ENCODE measurements around the gene HNRNPDL.
"Not testable (repeated sequence)": the region's sequence is repeated elsewhere in the genome, so short reads cannot be mapped to it uniquely, and the experiment has no call there.

Gene HNRNPDL

GRCh38 chr4:82430193-82430963, at the start of gene HNRNPDL, which contains the start of gene ENOPH1:
Gene HNRNPDL (minus strand): TSS chr4:82430462. CDS start chr4:82429690, 772 bp downstream.
Gene ENOPH1 (plus strand): TSS chr4:82430590. CDS start chr4:82430830, 240 bp downstream.
- peak; percentile 99 for DNase-seq

- no peak for DNase-seq
These were observed 49.3 kb upstream of the HNRNPDL start for GRCh38 chr4:82479562-82479961.

DNA sequence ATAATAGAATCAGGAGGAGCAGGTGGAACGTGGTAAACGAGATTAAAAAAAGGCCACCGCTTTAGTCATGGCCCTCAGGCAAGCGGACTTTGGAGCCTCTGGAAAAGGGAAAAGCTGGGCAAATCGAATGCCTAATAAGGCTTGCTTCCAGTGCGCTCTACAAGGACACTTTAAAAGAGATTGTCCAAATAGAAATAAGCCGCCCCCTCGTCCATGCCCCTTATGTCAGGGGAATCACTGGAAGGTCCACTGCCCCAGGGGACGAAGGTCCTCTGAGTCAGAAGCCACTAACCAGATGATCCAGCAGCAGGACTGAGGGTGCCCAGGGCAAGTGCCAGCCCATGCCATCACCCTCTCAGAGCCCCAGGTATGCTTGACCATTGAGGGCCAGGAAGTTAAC, 47.2 kb upstream of the HNRNPDL start:
- DNase-seq, result not testable (repeated sequence)

- not testable (repeated sequence) for DNase-seq
These were observed 45.7 kb upstream of the HNRNPDL start for GRCh38 chr4:82475931-82476330.

- DNase-seq, result no peak
These were observed 43.4 kb upstream of the HNRNPDL start for GRCh38 chr4:82473621-82474164.

DNA sequence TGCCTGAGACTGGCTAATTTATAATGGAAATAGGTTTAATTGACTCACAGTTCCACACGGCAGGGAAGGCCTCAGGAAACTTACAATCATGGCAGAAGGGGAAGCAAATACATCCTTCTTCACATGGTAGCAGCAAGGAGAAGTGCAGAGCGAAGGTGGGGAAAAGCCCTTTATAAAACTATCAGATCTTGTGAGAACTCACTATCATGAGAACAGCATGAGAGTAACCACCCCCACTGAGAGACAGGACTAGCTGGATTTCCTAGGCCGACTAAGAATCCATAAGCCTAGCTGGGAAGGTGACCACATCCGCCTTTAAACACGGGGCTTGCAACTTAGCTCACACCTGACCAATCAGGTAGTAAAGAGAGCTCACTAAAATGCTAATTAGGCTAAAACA, 42.8 kb upstream of the HNRNPDL start:
- not testable (repeated sequence) for DNase-seq

GRCh38 chr4:82469791-82470345, 39.6 kb upstream of the HNRNPDL start:
- peak; percentile 17 for DNase-seq

- peak; percentile 25 for DNase-seq
These were observed 37.2 kb upstream of the HNRNPDL start for GRCh38 chr4:82467471-82467870.

DNA sequence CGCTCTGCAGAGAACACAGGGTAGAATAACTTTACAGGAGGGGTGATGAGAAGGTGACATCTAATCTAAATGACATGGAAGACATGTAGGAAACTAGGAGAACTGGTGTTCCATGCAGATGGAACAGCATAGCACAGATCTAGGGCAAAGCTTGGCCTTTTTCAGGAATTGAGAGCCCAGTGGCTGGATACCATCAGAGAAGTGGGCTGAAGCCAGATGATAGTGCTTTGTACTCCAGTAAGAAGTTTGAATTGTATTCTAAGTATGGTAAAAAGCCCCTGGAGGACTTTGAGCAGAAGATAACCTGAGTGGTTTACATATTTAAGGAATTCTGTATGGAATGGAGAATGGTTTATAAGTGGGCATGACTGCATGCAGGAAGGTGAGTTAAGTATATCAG, 33.0 kb upstream of the HNRNPDL start:
- DNase-seq, result no peak

DNA sequence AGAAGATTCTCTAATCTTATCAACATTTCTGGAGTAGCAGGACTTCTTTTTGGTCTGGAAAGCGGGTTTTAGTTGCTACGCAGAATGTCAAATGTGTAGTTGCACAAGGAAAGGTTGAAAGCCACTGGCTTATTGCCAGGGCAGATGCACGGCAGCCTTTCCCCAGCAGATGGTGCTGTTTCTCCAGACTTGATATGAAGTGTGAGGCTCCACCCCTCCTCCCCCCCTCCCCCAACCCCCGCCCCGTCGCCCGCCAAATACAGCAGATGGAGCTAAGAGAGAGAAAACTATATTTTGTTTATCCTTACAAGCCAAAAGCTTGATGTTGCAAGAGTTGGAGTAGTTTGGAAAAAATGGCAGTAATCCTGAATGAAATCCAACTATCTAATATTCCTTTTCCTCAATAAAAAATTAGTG, 32.2 kb upstream of the HNRNPDL start:
- peak; percentile 93 for DNase-seq

GRCh38 chr4:82461710-82462109, 31.4 kb upstream of the HNRNPDL start:
- no peak for DNase-seq

DNA sequence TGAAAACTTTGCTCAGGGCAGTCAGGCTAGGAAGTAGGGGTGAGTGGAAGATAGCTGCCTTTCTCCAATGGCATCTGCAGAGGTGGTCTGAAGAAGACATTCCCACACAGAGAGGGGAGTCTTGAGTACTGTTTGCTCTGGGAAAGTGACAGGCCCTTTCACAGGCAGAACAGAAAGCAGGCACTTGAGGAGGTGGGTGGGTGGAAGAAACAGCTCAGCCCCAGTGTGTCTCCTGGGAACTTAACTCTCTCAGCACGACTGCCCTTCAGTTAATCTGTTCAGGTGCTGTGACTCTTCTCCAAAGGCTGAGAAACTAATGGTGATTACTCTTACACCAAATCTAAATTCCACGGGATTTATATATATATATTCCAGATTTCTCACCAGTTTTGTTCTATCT, 28.5 kb upstream of the HNRNPDL start:
- DNase-seq, result no peak

GRCh38 chr4:82457266-82457665, 27.0 kb upstream of the HNRNPDL start:
- DNase-seq, result no peak

- DNase-seq, result no peak
These were observed 21.8 kb upstream of the HNRNPDL start for GRCh38 chr4:82452026-82452425.

- no peak for DNase-seq
These were observed 20.9 kb upstream of the HNRNPDL start for GRCh38 chr4:82450966-82451755.

- no peak for DNase-seq
These were observed 17.6 kb upstream of the HNRNPDL start for GRCh38 chr4:82447886-82448285.

GRCh38 chr4:82439088-82439487, 8.8 kb upstream of the HNRNPDL start:
- no peak for DNase-seq

DNA sequence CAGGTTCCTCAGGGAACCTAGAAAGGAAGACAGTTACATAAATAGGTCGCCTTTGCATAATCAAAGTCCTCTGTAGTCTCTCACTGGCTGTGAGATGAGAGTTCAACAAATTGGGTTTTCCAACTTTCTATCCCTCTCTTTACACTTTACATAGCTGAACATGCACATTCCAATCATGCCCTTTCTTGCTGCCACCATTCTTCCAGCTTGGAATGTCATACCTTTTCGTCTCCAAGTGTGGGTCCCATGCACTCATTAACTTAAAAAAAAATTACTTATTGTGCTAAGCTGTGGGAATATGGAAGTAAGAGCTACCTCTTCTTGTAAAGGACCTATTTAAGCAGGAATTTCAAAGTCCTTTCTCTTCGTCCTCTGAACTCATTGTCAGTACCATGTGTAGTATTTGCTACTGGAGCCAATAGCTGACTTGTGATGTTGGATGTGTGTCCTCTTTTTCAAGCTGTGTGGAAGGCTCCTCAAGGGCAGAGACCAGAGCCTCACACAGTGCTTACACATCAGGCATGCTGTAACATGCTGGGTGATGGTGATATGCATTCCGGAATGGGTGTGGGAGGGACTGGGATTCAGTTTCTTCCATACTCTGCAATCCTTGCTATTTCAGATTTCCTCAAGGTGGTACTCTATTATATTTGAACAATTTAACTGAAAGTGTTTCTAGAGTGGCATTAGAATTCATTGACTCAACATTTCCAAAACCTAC, 7.2 kb upstream of the HNRNPDL start:
- no peak for DNase-seq

DNA sequence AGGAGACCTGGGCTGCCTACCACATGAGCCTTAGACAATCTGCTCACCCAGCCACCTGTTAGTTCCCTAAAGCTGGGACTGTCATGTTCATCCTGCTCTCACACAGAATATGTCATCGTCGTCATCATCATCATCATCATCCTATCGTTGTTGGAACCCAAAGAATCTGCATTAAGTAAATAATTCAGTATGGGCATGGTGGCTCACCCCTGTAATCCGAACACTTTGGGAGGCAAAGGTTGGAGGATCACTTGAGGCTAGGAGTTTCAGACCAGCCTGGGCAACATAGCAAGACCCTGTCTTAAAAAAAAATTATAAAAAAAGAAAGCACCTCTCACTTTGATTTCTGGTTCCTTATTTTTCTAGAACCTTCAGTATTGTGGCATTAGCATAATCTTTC, 6.5 kb upstream of the HNRNPDL start:
- no peak for DNase-seq

DNA sequence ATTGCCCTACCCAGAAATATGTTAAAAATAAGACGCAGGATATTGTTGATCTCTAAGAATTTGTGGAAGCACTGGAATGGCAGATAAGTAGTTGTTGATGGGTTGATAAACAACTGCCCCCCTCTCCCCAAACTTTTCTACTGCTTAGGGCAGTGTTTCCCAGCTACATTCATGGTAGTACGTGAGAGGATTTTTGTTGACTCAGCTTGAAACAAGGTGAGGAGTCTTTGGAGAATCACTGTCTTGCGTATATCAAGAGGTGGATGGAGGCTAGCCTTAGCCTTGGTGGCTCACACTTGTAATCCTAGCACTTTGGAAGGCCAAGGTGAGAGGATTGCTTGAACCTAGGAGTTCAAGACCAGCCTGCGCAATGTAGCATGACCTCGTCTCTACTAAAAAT, 5.9 kb upstream of the HNRNPDL start:
- DNase-seq, result no peak

GRCh38 chr4:82434949-82435348, 4.7 kb upstream of the HNRNPDL start:
- no peak for DNase-seq

- no peak for DNase-seq
These were observed 3.5 kb upstream of the HNRNPDL start for GRCh38 chr4:82433791-82434190.

DNA sequence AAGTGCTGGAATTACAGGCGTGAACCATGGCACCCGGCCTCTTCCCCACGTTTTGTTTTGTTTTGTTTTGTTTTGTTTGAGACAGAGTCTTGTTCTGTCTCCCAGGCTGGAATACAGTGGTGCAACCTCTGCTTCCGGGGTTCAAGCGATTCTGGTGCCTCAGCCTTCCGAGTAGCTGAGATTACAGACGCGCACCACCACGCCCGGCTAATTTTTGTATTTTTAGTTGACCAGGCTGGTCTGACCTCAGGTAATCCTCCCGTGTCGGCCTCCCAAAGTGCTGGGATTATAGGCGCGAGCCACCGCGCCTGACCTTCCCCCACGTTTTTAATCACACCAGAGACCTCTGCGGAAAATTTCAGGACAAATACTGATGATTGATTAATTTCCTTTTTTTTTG, 2.3 kb upstream of the HNRNPDL start:
- no peak for DNase-seq
